ENCODE results near the gene PDS5B. TPM values are rescaled to one million over a fixed set of nuclear protein-coding genes. Genes with fewer than 3 reads are reported as not detected.

Gene PDS5B
- total and polyA plus RNA-seq, 2 experiments from 2014 or later, result 43.9 to 46.5 TPM

DNA sequence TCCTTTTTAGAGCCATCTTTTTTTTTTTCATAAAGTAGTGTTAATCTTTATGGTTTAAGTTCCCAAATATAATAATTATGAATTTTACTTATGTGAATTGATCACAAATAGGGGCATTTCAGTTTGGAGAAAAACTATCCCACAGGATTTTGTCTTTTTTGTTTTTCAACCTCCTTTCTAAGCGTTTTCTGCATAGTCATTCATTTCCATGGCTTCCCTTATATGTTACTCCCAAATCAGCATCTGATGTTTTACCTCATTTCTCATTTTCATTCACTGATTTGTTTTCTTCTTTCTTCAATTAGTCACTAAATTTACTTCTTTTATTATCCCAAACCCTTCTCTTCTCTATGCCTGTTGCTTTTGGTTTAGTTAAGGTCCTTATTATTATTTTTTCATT, 24.7 kb downstream of the PDS5B start (continued):
- TF ChIP-seq, protein P1, sequence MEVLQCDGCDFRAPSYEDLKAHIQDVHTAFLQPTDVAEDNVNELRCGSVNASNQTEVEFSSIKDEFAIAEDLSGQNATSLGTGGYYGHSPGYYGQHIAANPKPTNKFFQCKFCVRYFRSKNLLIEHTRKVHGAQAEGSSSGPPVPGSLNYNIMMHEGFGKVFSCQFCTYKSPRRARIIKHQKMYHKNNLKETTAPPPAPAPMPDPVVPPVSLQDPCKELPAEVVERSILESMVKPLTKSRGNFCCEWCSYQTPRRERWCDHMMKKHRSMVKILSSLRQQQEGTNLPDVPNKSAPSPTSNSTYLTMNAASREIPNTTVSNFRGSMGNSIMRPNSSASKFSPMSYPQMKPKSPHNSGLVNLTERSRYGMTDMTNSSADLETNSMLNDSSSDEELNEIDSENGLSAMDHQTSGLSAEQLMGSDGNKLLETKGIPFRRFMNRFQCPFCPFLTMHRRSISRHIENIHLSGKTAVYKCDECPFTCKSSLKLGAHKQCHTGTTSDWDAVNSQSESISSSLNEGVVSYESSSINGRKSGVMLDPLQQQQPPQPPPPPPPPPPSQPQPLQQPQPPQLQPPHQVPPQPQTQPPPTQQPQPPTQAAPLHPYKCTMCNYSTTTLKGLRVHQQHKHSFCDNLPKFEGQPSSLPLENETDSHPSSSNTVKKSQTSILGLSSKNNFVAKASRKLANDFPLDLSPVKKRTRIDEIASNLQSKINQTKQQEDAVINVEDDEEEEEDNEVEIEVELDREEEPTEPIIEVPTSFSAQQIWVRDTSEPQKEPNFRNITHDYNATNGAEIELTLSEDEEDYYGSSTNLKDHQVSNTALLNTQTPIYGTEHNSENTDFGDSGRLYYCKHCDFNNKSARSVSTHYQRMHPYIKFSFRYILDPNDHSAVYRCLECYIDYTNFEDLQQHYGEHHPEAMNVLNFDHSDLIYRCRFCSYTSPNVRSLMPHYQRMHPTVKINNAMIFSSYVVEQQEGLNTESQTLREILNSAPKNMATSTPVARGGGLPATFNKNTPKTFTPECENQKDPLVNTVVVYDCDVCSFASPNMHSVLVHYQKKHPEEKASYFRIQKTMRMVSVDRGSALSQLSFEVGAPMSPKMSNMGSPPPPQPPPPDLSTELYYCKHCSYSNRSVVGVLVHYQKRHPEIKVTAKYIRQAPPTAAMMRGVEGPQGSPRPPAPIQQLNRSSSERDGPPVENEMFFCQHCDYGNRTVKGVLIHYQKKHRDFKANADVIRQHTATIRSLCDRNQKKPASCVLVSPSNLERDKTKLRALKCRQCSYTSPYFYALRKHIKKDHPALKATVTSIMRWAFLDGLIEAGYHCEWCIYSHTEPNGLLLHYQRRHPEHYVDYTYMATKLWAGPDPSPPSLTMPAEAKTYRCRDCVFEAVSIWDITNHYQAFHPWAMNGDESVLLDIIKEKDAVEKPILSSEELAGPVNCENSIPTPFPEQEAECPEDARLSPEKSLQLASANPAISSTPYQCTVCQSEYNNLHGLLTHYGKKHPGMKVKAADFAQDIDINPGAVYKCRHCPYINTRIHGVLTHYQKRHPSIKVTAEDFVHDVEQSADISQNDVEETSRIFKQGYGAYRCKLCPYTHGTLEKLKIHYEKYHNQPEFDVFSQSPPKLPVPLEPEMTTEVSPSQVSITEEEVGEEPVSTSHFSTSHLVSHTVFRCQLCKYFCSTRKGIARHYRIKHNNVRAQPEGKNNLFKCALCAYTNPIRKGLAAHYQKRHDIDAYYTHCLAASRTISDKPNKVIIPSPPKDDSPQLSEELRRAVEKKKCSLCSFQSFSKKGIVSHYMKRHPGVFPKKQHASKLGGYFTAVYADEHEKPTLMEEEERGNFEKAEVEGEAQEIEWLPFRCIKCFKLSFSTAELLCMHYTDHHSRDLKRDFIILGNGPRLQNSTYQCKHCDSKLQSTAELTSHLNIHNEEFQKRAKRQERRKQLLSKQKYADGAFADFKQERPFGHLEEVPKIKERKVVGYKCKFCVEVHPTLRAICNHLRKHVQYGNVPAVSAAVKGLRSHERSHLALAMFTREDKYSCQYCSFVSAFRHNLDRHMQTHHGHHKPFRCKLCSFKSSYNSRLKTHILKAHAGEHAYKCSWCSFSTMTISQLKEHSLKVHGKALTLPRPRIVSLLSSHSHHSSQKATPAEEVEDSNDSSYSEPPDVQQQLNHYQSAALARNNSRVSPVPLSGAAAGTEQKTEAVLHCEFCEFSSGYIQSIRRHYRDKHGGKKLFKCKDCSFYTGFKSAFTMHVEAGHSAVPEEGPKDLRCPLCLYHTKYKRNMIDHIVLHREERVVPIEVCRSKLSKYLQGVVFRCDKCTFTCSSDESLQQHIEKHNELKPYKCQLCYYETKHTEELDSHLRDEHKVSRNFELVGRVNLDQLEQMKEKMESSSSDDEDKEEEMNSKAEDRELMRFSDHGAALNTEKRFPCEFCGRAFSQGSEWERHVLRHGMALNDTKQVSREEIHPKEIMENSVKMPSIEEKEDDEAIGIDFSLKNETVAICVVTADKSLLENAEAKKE (CRISPR knock-in tag; IDR thresholded peaks at IDR 0.05), result no peak
- TF ChIP-seq JUNB (IDR thresholded peaks at IDR 0.05; ENCODE audit: unreplicated experiment), result no peak
- TF ChIP-seq CTCF (conservative IDR thresholded peaks at IDR 0.05; ENCODE audit: low read depth in 2 of 2), result no peak

- peaks cover 5% of the 10 kb centered on the region; the same call in 1 of the 2 replicates for H3K36me3 ChIP-seq (ENCODE audit: insufficient read depth)
- ATAC-seq (no peak), DNase-seq (ENCODE audit: low spot score) (no peak)
- H2AFZ ChIP-seq, result no peak overlapping the region
- H3K27me3 ChIP-seq (ENCODE audit: insufficient read depth), result no peaks in the 10 kb centered on the region
- H3K4me2 ChIP-seq, result no peak overlapping the region
- Mint-ChIP-seq H3K27me3 (ENCODE audit: insufficient read depth, low read depth, poor library complexity) (peaks cover 8% of the 10 kb centered on the region), H3K4me1 (no peaks in the 10 kb centered on the region), H3K36me3 (ENCODE audit: low read depth) (peaks cover 22% of the 10 kb centered on the region), H3K4me3 (no peak overlapping the region), H3K27ac (0 out of 2 replicates have a peak overlapping the region, but pooled peaks have one; percentile 11), H3K9me3 (peaks cover 16% of the 10 kb centered on the region)
- H3K27ac ChIP-seq (ENCODE audit: low read depth), result no peak overlapping the region
- no peaks in the 10 kb centered on the region for H3F3A ChIP-seq (replicated peaks; ENCODE audit: low read depth)
- H3K4me3 ChIP-seq, result no peak overlapping the region
- no peaks in the 10 kb centered on the region for H3K9me2 ChIP-seq (ENCODE audit: insufficient read depth)
- no peaks in the 10 kb centered on the region for H3K4me1 ChIP-seq (ENCODE audit: insufficient read depth)
- peaks cover 28% of the 10 kb centered on the region for H4K20me1 ChIP-seq (replicated peaks; ENCODE audit: insufficient read depth)
- H3K79me2 ChIP-seq (replicated peaks; ENCODE audit: insufficient read depth), result peaks cover 100% of the 10 kb centered on the region
- TF ChIP-seq, protein P1 (CRISPR knock-in tag; IDR thresholded peaks at IDR 0.05), result no peak
- no peak for TF ChIP-seq ZNF114 (CRISPR knock-in tag; IDR thresholded peaks at IDR 0.05)
Measured at GRCh38 chr13:32616883-32617511, 30.7 kb downstream of the PDS5B start.

Measured in GM23338 (cell line).